Body of pancreas (tissue), 4 donors: ENCODE results near the gene WFDC12. TPM values are rescaled to one million over a fixed set of nuclear protein-coding genes. Genes with fewer than 3 reads are reported as not detected.

ENCODE experiments used
- ATAC-seq: fragments of 150-250 bp; one replicate; pipeline ENCODE4 v1.9.1; 2016
- DNase-seq, 4 donors: peaks; one replicate each; pipeline ENCODE4 v3.0.0-alpha.2; 2019
- H3K27ac ChIP-seq, 4 donors: fragments of 200-600 bp; sonication (generic); 1 replicate in 3 of 4; 2 replicates in 1 of 4; pipeline versions ENCODE4 v1.5.1 to v1.6.1; 2016 to 2019; ENCODE audit warnings: mild to moderate bottlenecking in 1 of 4, mixed read lengths in 1 of 4, moderate library complexity in 1 of 4
- H3K27me3 ChIP-seq, 2 donors: fragments of 200-600 bp; sonication (generic); one replicate each; pipeline ENCODE4 v1.6.0; 2016; ENCODE audit warnings: mild to moderate bottlenecking in 1 of 2
- H3K36me3 ChIP-seq, 2 donors: fragments of 200-600 bp; sonication (generic); replicated peaks in 1 of 2; 2 replicates each; pipeline ENCODE4 v1.5.1; 2016; ENCODE audit warnings: low read depth in 2 of 2; ENCODE audit not compliant: insufficient read depth in 1 of 2
- H3K4me1 ChIP-seq: fragments of 200-600 bp; sonication (generic); one replicate; pipeline ENCODE4 v1.6.0; 2016
- H3K4me3 ChIP-seq, 2 donors: fragments of 200-600 bp; sonication (generic); 1 replicate in 1 of 2; 2 replicates in 1 of 2; pipeline ENCODE4 v1.5.1; 2016 to 2019
- H3K9me3 ChIP-seq, 3 donors: fragments of 200-600 bp; sonication (generic); 1 replicate in 2 of 3; 2 replicates in 1 of 3; pipeline ENCODE4 v1.5.1; 2016
- POLR2A ChIP-seq, 3 donors: fragments of 450-650 bp; IDR thresholded peaks; one replicate each; pipeline ENCODE4 v1.6.1; 2016; ENCODE audit warnings: antibody characterized with exemption in 3 of 3, mild to moderate bottlenecking in 2 of 3
- WGBS, 2 donors: methylation state at CpG; one replicate each; pipeline ENCODE4 v1.1.5; 2017; 5-methylcytosine and 5-hydroxymethylcytosine counted together
- intact Hi-C: fragments of 100-400 bp; cut with DNase I; formaldehyde crosslinking; loops from one replicate; pipeline ENCODE4 v1.15.1; 2023
- total RNA-seq, 2 donors: library from RNA; depleted of rRNA; stranded (reverse); fragments of >200 nt; gene quantifications; one replicate each; pipeline ENCODE4 v1.1.0, GENCODE V29; 2016
- TF ChIP-seq, protein P1 (sequence below), 7 experiments: fragments of 450-650 bp in 4 of 7; fragments of 200-600 bp in 3 of 7; sonication (generic) in 3 of 7; IDR thresholded peaks; one replicate each; pipeline ENCODE4 v1.5.1; 2016 to 2019; ENCODE audit warnings: antibody characterized with exemption in 7 of 7

Gene WFDC12
- total RNA-seq, 2 donors from 2014 or later, result not detected

DNA sequence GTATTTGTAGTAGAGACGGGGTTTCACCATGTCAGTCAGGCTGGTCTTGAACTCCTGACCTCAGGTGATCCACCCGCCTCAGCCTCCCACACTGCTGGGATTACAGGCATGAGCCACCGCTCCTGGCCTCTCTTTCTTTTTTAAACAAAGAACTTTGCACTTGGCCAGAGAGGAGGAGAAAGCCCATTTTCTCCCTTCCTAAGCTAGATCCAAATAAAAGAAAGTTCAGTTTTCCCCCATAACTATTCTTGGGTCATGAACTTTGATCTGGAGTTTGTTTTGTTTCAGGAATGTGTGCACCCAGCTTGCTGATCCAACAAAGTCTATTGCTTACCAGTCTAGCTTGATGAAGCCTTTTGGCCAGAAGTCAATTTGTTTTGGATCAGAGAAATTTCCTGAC, 46.7 kb downstream of the WFDC12 start:
- intact Hi-C loops, result no loop called here
- Histone ChIP-seq H3K4me3 (no peak overlapping the region), H3K4me1 (no peaks in the 10 kb centered on the region), H3K27me3 (no peaks in the 10 kb centered on the region), H3K9me3 (no peaks in the 10 kb centered on the region), H3K36me3 (peaks cover 0 to 16% of the 10 kb centered on the region in 2 donors), H3K27ac (no peak overlapping the region)
- 84 to 90% methylated on average over 3 of the region's 3 CpGs for WGBS, 2 donors
- no peak for ATAC-seq
- TF ChIP-seq, protein P1, sequence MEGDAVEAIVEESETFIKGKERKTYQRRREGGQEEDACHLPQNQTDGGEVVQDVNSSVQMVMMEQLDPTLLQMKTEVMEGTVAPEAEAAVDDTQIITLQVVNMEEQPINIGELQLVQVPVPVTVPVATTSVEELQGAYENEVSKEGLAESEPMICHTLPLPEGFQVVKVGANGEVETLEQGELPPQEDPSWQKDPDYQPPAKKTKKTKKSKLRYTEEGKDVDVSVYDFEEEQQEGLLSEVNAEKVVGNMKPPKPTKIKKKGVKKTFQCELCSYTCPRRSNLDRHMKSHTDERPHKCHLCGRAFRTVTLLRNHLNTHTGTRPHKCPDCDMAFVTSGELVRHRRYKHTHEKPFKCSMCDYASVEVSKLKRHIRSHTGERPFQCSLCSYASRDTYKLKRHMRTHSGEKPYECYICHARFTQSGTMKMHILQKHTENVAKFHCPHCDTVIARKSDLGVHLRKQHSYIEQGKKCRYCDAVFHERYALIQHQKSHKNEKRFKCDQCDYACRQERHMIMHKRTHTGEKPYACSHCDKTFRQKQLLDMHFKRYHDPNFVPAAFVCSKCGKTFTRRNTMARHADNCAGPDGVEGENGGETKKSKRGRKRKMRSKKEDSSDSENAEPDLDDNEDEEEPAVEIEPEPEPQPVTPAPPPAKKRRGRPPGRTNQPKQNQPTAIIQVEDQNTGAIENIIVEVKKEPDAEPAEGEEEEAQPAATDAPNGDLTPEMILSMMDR (IDR thresholded peaks at IDR 0.05), result no peak
- TF ChIP-seq POLR2A (IDR thresholded peaks at IDR 0.05), result no peak
- DNase-seq, result no peak

Other genes with a start within 250 kb of the WFDC12 start
- 10 to 100 TPM; 49.3 to 64.9 TPM for gene YWHAB, start 238.8 kb downstream of the WFDC12 start, total RNA-seq
- gene PABPC1L, start 214.4 kb downstream of the WFDC12 start, total RNA-seq, result 100 to 1,000 TPM in 1 of 2 donors, 10 to 100 TPM in 1; 41.8 to 105 TPM
- 10 to 100 TPM in 1 of 2 donors, 1 to 10 TPM in 1; 2.6 to 13.0 TPM for gene TOMM34, start 164.1 kb downstream of the WFDC12 start, total RNA-seq
- 10 to 100 TPM; 17.8 to 23.6 TPM for gene STK4, start 158.0 kb downstream of the WFDC12 start, total RNA-seq
- gene KCNS1, start 23.3 kb downstream of the WFDC12 start, total RNA-seq, result not detected
- not detected for gene WFDC5, start 9.3 kb downstream of the WFDC12 start, total RNA-seq
- gene PI3, start 50.4 kb upstream of the WFDC12 start, total RNA-seq, result not detected
- gene SEMG1, start 82.6 kb upstream of the WFDC12 start, total RNA-seq, result not detected
- gene SEMG2, start 96.9 kb upstream of the WFDC12 start, total RNA-seq, result not detected
- 10 to 100 TPM; 14.5 to 34.0 TPM for gene SLPI, start 130.1 kb upstream of the WFDC12 start, total RNA-seq
- gene RBPJL, start 182.4 kb upstream of the WFDC12 start, total RNA-seq, result 100 to 1,000 TPM; 306 to 837 TPM
- gene MATN4, start 183.8 kb upstream of the WFDC12 start, total RNA-seq, result 1 to 10 TPM; 4.9 to 5.3 TPM
- gene SDC4, start 224.0 kb upstream of the WFDC12 start, total RNA-seq, result 10 to 100 TPM; 62.0 to 97.6 TPM
- 10 to 100 TPM; 14.2 to 15.3 TPM for gene SYS1, start 238.7 kb upstream of the WFDC12 start, total RNA-seq